Fibroblast of the conjunctiva (primary cell): ENCODE data around the gene TTYH3.
"Not testable (repeated sequence)": the region's sequence is repeated elsewhere in the genome, so short reads cannot be mapped to it uniquely, and the experiment has no call there.

ENCODE experiments used
- DNase-seq: peaks from one replicate; pipeline ENCODE4 v3.0.0-alpha.2; 2010; ENCODE audit warnings: low read depth

TTYH3 gene, protein sequence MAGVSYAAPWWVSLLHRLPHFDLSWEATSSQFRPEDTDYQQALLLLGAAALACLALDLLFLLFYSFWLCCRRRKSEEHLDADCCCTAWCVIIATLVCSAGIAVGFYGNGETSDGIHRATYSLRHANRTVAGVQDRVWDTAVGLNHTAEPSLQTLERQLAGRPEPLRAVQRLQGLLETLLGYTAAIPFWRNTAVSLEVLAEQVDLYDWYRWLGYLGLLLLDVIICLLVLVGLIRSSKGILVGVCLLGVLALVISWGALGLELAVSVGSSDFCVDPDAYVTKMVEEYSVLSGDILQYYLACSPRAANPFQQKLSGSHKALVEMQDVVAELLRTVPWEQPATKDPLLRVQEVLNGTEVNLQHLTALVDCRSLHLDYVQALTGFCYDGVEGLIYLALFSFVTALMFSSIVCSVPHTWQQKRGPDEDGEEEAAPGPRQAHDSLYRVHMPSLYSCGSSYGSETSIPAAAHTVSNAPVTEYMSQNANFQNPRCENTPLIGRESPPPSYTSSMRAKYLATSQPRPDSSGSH

DNA sequence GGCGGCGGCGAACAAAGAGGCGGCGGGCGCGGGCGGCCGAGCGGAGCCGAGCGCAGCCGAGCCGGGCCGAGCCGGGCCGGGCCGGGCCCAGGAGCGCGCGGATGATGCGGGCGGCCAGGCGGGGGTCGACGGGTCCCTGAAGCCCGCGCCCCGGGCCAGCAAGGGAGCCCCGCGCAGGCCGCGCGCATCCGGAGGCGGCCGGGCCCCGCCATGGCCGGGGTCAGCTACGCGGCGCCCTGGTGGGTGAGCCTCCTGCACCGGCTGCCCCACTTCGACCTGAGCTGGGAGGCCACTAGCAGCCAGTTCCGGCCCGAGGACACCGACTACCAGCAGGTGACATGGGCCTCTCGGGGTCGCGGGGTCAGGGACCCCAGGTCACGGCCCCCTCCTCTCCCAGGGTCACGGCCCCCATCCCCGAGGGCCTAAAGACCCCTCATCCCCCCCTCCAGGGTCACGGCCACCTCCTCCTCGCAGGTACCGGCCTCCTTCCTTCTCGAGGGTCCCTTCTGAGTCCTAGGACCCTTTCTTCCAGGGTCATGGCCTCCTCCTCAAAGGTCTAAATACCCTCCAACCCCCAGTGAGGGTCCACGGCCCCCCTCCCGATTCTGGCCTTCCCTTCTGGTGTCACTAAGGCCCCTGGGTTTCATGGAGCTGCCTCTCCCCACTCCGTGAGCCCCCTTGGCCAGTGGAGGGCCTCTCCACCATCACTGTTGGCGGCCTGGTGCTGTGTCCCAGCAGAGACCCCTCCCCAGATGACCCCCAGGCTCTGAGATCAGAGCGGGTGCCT is at the start of gene TTYH3:
TTYH3 (plus strand) TSS at position 41 of the 787 bp plus-strand sequence; CDS start at position 211, 170 bp downstream.
- no peak for DNase-seq

DNA sequence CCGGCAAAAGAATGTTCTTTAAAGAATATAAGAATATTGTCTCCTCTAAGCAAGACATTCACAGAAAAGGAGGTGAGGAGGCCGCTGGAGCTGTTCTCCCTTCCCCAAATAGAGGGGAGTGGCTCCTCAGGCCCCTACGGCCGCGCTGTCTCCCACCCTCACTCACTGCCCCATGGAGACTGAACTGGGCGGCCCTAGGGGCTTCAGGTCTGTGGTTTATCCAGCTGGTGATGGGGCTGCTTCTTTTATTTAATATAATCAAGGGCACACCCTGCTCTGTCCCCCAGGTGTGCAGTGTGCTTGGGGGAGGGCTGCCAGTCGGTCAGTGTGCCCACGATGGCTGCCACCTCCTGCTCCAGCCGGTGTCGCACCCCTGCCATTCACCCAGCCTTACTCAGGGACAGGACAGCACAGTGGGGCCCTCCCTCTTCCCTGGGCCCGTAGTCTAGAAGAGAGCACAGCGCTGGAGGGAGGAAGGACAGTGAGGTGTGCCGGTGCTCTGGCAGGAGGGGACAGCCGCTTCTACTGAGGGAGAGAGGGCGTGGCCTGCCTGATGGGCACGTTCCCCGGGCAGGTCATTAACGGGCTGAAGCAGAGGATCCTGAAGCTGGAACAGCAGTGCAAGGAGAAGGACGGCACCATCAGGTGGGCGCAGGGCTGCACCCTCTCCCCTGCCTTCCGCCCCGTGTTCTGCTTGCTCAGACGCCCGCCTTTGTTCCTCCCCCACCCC is 49.6 kb upstream of the TTYH3 start:
- no peak for DNase-seq

DNA sequence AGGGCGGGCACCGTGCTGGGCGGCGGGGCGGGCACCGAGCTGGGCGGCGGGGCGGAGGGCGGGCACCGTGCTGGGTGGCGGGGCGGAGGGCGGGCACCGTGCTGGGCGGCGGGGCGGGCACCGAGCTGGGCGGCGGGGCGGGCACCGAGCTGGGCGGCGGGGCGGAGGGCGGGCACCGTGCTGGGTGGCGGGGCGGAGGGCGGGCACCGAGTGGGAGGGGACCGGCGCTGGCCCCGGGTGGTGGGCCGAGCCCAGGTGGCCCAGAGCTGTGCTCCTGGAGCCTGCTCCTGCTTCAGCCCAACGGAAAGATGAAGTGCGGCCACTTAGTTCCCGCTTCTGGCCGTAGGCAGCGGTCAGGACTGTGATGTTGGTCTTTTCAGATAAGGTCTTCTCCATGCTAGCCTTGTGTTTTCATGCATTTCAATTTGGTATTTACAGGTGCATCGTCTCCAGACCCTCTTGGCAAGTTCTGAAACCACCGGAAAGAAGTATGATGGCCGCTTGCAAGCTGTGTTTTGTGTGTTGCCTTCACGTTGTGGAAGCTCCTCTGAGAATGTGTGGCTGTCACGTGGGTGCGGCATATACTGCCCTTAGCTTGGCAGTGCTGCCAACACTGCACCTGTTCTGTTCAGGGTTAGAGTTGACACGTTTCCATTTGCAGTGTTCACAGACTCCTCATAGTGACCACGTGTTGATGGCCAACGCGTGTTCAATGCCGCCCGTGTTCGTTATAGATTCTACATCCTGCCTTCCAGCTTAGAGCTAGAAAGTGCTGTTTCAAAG is 47.8 kb upstream of the TTYH3 start:
- no peak for DNase-seq

DNA sequence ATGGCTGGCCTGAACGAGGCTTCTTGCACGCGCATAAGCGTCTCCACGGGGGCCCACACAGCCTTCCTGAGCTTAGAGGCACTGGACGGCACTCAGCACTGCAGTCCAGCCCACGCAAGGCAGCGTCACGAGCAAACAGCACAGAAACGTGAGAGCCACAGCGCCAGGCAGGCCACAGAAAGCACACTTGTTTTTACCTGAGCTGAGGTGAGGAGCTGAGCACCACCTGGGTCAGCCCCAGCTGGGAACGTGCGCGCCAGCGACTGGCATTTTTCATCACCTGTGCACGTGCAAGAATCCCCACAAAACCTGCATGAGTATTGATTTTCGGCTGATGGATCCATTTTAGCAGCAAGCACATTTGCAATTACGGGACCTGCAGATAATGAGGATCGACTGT is 46.3 kb upstream of the TTYH3 start:
- no peak for DNase-seq

DNA sequence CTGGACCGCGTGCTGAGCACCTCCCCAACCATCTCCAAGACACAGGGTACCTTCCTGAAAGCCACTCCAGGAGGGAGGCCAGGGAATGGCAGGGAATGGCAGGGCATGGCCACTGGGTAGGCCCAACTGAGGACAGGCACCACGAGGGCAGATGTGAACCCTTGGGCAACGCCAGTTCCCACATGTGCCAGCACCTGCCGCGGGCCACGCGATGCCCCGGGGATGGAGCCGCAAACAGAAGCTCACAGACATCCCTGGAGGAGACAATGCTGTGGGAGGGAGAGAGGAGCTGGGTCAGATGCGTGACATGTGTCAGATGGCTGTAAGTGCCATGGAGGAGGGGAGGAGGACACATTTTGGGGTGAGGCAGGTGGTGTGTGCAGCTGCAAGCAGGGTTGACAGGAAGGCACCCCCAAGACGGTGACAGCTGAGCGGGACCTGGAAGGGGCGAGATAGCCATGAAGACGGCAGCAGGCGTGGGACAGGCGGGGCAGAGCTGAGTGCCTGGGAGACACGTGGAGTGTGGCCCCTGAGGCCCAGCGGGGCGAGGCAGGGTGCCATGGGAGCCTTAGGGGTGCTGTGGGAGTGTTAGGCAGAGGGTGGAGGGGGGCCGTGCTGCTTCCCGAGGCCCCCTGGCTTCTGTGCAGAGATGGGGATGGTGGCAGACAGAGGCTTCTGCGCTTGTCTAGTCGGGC is 45.3 kb upstream of the TTYH3 start:
- DNase-seq = no peak

DNA sequence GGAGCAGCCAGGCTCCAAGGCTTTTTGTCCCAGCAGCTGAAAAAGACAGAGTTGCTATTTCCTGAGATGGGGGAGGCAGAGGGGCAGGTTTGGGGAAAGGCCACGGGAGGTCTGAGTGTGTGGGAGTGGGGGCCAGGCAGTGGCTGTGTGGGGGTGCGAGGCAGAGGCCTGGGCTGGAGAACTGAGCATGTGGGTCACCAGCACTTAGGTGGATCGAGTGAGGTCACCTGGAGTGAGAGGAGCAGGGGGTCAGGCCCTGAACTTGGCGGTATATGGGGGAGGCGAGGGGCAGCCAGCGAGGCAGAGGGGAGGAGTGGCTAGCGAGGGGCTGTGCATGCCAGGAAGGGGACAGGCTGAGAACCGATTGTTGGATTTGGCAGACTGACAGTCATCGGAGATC is 44.7 kb upstream of the TTYH3 start:
- DNase-seq = no peak

DNA sequence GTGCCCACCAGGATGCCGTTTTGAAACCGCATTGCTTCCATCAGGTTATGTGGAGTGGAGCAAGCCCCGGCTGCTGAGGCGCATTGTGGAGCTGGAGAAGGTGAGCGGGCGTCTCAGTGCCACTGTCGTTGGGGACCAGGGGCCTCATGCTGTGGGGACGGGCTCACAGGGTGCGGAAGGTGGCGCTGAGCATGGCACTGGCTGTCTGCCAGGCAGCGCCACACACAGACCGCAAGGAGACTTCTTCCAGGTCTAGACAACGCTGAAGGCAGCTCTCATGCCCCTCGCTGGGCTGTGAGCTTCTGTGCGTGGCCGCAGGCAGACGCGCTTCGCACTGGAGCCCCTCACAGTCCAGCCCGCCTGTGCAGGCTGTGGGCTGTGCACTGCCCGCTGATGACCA is 44.0 kb upstream of the TTYH3 start:
- no peak for DNase-seq

DNA sequence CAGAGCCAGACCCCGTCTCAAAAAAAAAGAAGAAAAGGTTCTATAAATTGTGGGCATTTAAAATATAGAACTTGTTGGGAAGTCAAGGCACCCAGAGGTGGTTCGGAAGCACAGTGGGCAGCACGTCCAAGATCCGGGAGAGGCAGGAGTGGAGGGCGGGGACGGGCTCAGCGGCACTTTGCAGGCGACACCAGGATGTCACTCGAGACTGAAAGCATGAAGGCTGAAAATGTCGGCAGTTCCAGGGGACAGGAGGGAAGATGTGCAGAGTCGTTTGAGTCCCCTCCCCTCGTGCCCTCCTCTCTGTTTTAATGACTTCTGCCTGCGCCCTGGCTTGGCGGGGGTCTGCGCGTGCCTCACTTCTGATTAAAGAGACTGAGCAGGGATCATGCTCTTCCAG is 42.4 kb upstream of the TTYH3 start:
- DNase-seq = no peak

DNA sequence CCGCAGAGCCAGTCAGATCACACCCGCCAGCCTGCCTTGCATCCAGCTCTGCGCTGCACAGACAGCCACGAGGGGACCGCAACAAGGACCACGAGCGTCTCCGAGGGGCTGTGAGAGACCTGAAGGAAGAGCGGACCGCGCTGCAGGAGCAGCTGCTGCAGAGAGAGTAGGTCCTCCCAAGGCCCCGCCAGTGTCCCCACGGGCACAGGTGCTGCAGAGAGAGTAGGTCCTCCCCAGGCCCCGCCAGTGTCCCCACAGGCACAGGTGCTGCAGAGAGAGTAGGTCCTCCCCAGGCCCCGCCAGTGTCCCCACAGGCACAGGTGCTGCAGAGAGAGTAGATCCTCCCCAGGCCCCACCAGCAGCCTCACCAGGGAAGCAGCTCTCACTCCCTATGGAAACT is 41.8 kb upstream of the TTYH3 start:
- not testable (repeated sequence) for DNase-seq

DNA sequence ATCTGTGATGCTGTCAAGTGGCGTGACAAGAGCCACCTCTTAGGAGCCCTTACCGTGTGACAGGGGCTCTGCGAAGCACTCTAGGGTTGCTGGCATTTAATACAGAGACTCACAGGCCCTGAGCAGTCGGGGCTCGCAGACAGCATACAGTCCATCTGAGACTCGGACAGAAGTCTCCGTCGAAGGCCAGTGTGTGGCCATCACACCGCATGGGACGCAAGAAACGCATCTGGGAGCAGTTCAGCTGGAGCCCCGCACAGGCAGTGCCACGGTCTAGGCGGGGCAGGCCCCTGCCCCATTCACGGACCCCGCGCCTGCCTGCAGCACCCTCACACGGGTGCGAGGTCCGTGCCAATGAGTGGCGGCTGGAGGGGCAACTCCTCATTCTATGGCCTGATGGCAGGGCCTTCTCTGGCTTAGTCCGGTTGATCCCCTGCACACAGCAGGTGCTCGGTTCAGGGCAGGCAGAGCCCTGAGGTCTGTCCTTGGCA is 39.4 kb upstream of the TTYH3 start:
- DNase-seq = no peak

DNA sequence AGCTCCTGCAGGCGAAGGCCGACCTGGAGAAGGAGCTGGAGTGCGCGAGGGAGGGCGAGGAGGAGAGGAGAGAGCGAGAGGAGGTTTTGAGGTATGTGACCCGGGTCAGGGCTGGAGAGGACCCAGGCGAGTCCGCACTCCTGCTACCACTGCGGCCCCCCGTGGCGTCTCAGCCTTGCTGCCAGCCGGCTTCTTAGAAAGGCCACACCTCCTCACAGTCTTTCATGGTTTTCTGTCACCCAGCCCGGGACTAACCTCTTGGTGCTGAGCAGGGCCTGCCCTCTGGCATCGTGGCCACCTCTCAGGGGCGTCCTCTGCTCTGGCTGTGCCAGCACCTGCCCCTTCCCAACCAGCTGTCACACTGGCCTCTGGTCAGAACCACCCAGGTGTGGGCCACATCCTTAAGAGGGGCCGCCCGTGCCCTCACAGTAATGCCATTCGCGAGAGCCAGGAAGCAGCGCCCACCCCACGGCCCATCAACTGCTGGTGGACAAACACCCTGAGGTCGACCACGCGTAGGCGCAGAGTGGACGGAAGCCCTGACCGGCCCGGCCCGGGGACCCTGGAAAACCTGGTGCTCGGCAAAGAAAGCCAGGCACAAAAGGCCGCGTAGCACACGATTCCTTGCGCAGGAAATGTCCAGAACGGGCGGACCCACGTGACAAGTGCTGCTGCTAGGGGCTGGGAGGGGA is 38.6 kb upstream of the TTYH3 start:
- DNase-seq = no peak

DNA sequence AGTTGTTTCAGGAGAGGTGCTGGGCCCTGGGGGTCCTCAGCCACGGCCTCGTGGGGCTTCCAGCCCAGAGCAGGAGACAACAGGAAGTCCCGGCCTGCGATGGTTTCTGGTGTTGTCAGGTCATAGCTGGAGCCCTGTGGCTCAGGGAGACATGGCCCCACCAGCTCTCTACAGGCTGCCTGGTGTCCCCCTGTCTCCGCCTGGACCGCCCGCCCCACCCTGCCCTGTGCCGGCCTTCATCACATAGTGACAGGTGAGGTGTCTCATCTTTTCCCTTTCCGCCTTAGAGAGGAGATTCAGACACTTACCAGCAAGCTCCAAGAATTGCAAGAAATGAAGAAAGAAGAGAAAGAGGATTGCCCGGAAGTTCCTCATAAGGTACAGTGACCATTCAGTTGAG is 37.2 kb upstream of the TTYH3 start:
- DNase-seq = no peak

DNA sequence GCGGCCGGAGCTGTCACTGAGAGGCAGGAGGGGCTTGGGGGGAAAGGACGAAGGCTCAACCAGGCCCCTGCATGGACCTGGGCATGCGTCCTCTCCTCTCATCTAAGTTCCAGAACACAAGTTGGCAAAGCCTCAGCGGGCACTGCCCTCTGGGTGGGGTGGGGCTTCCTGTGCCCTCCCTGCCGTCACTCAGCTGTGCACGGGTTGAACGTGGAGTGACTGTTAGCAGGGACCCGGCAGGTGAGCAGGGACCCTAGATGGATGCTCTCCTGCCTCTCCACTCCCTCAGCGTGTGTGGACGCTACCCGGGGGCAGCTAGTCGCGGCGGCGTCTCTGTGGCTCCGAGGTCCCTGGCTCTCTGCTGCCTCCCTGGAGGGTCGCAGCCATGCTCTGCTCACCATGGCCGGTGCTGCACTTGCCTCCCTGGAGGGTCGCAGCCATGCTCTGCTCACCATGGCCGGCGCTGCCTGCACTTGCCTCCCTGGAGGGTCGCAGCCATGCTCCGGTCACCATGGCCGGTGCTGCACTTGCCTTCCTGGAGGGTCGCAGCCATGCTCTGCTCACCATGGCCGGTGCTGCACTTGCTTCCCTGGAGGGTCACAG is 36.4 kb upstream of the TTYH3 start:
- no peak for DNase-seq

DNA sequence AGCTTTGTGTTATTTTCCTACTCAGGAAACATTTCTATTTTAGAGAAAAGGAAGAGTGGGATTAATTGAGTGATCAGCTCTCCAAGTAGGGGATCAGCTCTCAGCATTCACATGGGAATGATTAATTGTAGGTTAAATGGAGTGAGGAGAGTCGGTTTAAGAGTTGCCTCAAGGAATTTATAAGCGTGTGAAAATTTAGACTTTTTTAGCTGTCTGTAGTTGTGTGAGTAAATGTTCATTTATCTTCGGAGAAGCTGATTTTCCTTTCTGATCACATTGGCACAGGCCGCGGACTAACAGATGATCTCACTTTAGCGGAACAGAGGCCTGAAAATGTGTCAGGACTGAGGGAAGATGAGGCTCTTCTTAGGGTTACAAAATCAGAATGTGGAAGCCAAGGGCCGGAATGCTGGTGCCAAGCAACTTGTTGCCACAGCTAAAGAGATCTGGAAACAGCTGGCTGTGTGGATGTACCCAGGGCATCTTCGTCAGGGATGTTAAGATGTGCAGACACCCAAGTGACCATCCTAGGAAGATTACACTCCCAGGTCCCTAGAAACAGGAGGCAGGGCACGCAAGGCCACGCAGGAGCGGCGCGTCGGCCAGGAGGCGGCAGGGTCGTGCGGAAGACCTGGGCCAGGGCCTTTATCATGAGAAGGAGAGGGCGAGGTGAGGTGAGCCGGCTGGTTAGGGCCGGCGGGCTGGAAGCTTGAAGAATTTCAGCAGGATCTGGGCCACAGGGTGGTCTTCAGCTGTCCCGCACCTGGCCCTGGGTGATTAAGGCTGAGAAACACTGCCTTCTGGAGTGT is 35.1 kb upstream of the TTYH3 start:
- DNase-seq = no peak

DNA sequence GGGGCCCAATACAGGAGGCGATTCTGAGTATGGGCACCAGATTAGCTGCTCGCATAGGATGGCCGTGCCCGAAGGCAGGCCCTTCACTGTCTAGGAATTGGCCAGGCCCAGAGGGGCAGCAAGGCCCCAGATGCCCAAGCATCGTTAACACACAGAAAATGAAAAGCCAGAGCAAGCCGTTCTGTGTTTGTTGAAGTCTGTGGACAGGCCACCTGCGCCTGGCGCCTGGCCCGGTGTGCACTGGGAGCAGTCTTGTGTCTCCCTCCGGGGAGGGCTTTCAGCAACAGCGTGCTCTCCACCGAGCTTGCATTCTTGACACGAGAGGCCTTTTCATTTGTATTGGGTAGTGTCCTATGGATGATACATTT is 34.5 kb upstream of the TTYH3 start:
- DNase-seq = no peak

DNA sequence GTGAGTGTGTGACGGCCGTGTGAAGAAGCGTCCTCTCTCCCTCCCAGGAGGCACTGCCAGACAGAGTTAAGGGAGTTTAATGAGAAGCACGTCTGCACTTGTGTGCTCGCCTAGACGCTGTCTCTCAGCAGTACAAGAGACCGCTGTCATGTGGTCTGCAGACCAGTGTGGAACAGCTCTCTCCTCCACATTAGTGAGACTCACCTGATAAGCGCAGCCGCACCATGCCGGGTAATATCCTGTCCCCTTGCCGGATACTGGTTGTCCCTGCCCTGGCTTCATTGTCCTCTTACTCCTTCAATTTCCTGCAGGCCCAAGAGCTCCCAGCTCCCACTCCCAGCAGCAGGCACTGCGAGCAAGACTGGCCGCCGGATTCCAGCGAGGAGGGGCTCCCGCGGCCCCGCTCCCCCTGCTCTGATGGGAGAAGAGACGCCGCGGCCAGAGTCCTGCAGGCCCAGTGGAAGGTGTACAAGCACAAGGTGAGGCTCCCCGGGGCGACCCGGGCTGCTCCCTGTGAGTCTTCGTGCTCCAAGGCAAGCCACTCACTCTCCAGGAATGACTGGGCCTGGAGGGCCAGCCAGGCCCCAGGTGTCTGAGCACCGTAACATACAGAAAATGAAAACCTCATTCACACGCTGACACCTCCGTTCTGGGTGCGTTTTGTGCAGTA is 33.5 kb upstream of the TTYH3 start:
- DNase-seq = no peak

DNA sequence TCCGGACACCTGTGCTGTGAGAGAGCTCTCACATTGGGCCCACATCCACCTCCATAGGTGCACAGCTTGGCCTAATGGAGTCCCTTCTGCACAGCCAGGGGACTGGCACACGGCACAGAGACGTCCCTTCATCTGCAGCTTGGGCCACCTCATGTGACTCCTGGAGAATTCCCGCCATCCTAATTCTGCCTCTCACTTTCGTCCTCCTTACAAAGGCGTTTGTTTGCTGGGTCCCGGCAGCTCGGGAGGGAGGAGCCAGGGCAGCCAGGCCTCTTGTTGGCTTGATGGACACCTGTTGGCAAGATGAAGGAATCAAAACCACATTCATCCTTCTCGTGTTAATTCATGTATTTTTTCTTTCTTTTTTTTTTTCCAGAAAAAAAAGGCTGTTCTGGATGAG is 30.7 kb upstream of the TTYH3 start:
- DNase-seq = no peak

DNA sequence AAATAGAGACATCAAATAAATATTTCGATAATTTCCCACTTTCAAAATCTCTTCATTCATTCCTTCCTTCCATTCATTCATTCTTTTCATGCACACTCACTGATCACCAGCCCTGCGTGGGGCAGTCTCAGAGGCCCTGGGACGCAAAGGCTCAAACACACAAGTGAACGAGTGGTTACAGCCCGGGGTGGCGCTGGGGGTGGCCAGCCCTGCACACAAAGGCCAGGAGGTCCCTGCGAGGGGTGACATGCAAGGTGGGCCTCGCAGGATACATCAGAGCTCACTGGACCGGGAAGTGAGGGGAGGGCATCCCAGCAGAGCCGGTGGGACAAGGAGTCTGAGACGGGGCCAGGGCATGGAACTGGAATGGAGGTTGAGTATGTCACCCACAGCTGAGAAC is 29.9 kb upstream of the TTYH3 start:
- no peak for DNase-seq
